ENCODE data around the gene ZDHHC21. TPM values are rescaled to one million over a fixed set of nuclear protein-coding genes. Genes with fewer than 3 reads are reported as not detected.
A peak's percentile ranks its signal among the peaks of the same experiment; 100 is the strongest.

Gene ZDHHC21
- total RNA-seq, 1 donor from 2014 or later = 11.3 TPM

DNA sequence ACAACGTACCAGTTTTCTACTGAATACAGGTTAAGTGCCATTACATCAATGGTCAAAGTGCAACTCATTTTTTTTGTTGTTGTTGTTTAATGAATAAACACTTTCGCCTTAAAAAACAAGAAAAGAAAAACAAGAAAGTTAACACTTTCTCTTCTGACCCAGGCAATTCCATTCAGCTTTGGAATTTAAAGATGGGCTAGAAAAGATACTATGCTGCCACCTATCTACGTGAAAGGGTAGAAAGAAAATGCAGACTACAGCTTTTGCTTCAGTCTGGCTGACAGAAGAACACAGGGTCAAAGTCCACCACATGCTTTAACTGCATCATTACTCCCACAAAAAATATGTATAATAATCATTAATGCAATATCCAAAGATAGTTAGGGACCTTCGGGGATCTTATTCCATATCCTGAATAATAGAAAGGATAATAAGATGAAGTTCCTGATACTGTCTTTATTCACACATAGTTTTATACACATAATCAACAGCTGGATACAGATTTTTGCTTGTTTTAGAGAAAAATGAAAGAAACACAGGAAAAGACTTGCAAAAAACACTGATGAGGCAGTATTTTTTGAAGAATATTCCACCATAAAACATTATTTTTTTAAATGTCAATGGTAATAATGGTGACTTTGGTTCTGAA is 40.4 kb downstream of the ZDHHC21 start:
- peak; percentile 23 for DNase-seq (ENCODE audit: low read depth)
- TF ChIP-seq, protein P1, sequence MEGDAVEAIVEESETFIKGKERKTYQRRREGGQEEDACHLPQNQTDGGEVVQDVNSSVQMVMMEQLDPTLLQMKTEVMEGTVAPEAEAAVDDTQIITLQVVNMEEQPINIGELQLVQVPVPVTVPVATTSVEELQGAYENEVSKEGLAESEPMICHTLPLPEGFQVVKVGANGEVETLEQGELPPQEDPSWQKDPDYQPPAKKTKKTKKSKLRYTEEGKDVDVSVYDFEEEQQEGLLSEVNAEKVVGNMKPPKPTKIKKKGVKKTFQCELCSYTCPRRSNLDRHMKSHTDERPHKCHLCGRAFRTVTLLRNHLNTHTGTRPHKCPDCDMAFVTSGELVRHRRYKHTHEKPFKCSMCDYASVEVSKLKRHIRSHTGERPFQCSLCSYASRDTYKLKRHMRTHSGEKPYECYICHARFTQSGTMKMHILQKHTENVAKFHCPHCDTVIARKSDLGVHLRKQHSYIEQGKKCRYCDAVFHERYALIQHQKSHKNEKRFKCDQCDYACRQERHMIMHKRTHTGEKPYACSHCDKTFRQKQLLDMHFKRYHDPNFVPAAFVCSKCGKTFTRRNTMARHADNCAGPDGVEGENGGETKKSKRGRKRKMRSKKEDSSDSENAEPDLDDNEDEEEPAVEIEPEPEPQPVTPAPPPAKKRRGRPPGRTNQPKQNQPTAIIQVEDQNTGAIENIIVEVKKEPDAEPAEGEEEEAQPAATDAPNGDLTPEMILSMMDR (conservative IDR thresholded peaks at IDR 0.05; ENCODE audit: low read depth, low read length) = peak; percentile 70
- no peak overlapping the region for H3K4me3 ChIP-seq (ENCODE audit: low read depth, low read length)

DNA sequence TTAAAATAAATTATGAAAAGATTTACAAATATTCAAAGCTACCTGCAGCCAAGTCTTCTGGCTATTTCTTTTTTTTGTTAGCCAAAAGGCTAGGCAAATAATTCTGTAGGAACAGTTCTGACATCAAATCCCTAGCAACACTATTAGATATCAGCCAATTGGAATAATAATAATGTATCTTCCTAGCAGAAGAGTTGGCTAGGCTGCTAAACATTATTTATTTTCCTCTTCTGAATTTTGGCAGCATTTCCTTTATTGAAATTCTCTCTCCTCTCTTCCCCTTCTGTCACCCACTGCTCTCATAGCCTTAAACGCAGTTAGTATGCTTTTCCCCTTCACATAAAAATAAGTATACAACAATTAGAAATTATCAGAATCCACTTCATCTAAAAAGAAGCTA is 42.6 kb downstream of the ZDHHC21 start:
- no peak for DNase-seq (ENCODE audit: low read depth)
- no peak overlapping the region for H3K4me3 ChIP-seq (ENCODE audit: low read depth, low read length)
- TF ChIP-seq, protein P1 (conservative IDR thresholded peaks at IDR 0.05; ENCODE audit: low read depth, low read length) = no peak

DNA sequence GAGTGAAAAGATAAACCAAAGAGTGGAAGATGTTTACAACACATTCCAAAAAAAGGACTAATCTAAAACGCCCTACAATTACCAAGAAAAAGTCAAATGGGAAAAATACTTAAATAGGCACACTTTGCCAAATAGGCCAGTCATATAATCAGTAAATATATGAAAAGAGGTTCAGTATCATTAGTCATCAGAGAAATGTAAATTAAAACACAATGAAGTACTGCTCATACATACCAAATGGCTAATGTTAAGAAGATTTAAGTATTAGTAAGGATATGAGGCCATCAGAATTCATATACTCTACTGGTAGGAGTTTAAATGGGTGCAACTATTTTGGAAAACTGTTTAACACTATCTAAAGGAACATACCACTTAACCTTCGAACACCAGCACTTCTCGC is 47.6 kb downstream of the ZDHHC21 start:
- DNase-seq (ENCODE audit: low read depth) = no peak
- H3K4me3 ChIP-seq (ENCODE audit: low read depth, low read length) = no peak overlapping the region
- TF ChIP-seq, protein P1 (conservative IDR thresholded peaks at IDR 0.05; ENCODE audit: low read depth, low read length) = no peak

DNA sequence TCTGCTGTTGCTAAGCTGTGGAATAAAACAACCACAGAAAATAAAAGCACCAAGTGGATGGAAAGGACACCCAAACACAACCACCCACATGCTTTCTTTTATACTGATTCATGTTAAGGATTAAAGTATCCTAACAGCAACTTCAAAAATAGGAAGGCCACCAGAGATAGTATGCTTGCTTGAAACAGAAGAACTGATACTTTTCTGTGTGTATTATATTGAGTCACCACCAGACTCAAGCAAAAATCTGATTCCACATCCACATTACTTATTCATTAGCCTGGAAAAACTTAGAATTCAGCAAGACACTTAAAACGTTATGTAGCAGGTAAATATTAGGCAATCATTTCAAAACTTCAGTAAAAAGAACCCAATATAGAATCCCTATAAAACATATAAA is 52.3 kb downstream of the ZDHHC21 start:
- no peak overlapping the region for H3K4me3 ChIP-seq (ENCODE audit: low read depth, low read length)
- TF ChIP-seq, protein P1 (conservative IDR thresholded peaks at IDR 0.05; ENCODE audit: low read depth, low read length) = no peak
- no peak for DNase-seq (ENCODE audit: low read depth)

DNA sequence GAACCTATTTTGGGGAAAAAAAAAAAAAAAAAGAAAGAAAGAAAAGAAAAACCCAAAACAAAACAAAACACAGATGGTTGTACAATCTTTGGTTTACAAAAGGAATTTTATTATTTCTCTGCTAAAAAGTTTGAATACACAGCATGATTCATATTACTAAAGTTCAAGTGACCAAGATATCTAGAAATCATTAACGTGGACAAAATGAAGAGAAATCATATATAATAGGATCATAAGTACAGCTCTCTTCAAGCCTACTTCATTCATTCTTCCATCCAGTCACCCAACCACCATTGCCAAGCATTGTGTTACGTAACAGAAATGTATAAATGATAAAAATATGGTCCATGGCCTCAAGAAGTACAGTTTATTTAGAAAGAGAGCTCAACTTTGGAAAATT is 52.9 kb downstream of the ZDHHC21 start:
- TF ChIP-seq, protein P1 (conservative IDR thresholded peaks at IDR 0.05; ENCODE audit: low read depth, low read length) = no peak
- H3K4me3 ChIP-seq (ENCODE audit: low read depth, low read length) = no peak overlapping the region
- DNase-seq (ENCODE audit: low read depth) = no peak

DNA sequence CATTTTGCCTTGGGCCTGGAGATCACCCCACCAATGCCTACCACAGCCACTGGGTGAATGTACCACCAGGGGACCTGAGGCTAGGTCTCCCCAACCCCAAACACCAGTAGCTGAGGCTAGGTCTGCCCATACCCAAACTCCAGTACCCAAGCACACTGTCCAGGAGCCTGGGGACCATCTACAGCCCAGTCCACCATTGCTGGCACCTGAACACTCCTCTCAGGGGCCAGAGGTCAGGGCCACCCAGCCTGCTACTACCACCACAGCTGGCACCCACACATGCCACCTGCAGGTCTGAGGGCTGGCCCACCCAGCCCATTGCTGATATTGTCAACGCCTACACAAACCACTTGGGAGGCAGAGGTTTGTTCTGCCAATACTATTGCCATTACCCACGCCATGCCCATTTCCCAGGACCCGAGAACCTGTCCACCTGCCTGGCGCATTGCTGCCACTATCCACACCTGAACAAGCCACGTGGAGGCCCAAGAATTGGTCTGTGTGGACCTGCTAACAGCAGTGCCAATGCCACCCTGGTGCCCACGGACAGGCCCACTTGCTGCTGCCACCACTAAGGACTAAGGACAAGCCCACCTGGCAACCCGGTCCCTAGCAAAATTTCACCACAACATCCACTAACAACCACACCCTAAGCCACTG is 59.2 kb downstream of the ZDHHC21 start:
- TF ChIP-seq, protein P1 (conservative IDR thresholded peaks at IDR 0.05; ENCODE audit: low read depth, low read length) = no peak
- no peak for DNase-seq (ENCODE audit: low read depth)
- H3K4me3 ChIP-seq (ENCODE audit: low read depth, low read length) = no peak overlapping the region

DNA sequence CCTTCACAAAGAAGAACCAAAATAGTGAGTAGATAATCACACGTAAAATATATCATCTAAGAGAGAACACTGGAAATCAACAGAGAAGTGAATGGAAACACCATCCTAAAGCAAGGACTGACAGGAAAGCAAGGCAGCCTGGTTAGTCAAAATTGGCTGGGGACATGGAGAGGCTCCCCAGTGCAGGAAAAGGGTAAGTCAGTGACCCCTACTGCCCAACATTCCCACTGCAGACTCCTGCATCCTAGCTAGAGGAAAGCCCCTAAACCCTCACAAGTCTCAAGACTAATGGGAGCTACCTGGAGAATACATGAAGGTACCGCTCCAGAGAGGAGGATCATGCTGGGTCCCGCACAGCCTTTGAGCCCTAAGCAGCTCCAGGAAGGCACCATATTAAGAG is 60.1 kb downstream of the ZDHHC21 start:
- TF ChIP-seq, protein P1 (conservative IDR thresholded peaks at IDR 0.05; ENCODE audit: low read depth, low read length) = no peak

More for the DNA sequence above, 60.1 kb downstream of the ZDHHC21 start:
- no peak for DNase-seq (ENCODE audit: low read depth)
- no peak overlapping the region for H3K4me3 ChIP-seq (ENCODE audit: low read depth, low read length)

Data from epithelial cell of proximal tubule (primary cell).